ENCODE data around the gene NCF2.
A peak's percentile ranks its signal among the peaks of the same experiment; 100 is the strongest.

NCF2 gene

DNA sequence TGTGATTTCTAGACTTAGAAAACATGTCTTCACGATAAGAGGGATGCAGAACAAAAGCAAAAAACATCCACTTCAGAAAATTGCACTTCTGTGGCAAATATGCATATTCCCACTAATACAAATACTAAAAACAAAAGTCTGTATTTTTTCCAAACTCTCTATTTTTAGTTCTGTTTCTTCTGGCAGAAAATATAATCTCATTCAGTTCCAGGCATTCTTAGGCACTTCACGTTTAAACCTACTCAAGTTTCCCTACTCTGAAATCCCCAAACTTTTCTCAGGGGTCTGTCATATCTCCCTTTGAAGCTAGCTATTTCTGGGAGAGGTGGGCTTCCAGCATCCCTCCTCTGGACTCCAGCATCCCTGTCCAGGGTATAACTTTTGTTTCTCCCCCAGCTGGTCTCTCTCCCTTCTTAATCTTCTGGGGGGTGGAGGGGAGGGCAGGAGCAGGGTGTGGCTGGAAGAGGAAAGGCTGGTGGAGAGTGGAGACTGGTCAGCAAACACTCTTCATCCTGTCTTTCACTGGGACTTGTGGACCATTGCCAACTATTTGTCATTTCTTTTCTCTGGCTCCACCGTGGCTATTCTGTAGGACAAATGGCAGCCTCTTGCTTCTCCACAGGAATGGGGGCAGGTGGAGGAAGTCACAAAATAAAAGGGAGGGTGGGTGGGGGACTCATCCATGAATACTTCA is 19.6 kb upstream of the NCF2 start:
- DNase-seq: no peak

DNA sequence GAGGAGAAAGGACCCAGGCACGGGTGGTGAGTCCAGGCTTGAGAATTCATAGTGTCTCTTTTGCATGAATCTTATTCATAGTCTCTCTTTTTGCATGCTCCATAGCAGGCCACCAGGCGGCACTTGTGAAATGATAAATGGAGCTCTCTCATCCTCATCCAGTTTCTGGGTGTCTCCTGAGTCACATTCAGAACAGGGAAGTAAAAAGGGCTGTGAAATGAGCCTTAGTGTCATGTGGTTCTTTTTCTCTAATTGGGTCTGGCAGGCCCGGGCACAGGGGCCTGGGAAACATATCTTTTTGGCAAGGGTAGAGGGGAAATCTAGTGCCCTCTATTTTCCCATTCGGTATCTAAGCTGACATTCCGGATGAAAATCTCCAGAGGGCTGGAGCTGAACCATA is 19.1 kb upstream of the NCF2 start:
- DNase-seq: no peak

DNA sequence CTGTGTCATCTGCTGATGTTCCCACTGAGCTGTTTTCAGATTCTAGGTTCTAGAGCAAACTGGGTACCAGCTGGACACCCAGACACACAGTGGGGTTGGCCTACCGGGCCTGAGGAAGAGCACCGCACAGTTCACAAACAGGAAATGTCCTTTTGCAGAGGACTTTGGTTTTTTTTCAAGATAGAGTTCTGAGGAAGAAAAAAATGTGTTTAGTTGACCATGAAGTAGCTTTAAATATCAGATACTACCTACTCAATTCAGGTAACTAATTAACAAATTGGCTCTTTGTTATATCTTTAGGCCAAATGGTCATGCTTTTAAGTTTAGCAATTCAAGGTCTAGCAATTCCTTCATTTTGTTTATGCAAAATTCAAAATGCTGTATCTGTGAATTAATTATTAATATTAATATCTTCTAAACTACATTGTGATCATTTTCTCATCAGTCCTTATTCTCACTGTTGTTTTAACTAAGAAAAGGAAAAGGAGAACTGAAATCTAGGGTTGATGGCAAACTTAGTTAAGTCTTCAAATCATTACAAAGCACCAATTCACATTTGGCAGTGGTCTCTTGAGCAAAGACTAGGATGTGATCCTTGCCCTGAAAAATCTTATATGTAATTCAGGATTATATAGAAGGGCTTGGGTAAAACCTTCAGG is 17.2 kb upstream of the NCF2 start:
- DNase-seq: no peak

DNA sequence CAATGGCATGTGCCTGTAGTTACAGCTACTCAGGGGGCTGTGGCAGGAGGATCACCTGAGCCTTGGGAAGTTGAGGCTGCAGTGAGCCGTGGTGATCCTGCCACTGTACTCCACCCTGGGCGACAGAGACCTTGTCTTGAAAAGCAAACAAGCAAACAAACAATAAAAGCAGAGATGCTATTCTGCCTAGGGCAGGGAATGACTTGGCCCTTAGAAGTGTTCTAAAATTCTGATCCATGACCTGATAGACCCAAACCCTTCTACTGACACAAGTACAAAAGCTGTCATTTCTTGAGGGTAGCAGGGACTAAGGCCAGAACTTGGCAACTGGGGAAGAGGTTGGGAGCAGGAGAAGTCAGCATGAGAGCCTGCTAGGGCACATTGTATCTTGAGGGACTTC is 15.6 kb upstream of the NCF2 start:
- DNase-seq: no peak

DNA sequence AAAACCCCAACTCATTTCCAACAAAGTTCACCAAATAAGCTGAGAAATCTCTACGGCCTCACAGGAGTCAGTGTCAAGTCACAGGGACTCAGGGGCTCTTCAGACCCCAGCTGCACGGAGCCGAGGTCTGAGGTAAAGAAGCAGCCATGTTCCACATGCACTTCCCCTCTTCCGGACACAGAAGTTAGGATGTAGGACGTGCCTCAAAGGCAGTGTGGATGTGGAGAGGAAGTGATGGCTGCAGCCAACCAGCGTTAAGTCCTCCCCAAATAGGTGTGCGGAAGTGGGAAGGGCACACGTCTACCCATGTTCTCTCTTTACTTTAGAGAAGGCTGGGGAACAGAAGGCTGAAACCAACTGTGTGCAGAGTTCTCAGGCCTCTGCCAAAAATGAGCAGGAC is 14.6 kb upstream of the NCF2 start:
- DNase-seq: no peak

DNA sequence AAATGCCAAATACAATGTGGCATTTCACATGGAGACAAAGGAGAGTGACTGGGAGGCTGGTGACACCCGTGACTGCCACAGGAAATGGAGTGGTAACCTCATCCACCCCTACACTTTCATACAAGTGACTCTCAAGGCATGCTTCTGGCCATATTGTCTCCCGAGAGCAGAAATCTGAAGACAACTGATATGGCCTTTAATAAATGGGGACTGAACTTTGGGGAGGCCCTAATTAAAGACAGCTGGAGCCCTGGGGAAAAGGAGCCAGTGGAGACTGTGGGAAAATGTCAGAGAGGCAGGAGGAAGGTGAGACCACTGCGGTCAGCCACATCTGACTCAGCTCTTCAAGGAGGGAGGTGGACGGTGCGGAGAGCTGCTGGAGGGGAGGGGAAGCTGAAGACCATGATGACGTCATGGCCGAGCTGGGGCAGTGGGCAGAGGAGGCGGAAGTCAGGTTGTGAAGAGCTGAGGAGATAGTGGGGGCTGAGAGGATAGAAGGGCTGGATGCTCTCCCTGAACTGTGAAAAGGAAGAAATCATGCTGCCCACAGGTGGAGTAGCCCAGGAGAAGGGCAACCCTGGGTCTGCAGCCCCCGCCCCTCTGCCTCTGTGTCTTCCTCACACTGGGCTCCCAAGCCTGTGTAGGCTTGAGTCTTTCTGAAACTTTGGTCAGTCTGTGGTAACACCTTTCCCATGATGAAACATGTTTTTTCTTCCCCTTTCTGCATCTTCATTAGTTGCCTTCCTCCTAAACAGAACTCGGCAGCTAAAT is 14.0 kb upstream of the NCF2 start:
- no peak for DNase-seq

DNA sequence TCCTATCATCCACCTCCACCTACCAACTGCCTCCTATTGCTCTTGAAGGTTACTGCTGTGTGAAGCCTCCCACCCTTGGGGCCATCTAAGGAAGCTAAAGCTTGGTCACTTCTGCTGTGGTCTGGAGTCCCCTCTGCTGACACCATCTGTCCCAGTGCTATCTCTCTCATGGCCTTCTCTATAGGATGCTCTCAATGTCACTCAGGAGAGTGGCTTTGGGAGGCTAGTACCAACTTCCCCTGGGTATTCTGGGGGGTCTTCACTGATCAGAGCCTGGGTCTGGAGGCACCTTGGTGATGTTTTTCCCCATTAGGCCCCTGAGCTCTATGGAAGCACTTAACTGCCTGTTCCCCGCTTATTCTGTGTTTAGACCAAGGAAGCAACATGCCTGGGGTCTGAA is 12.3 kb upstream of the NCF2 start:
- DNase-seq: no peak

DNA sequence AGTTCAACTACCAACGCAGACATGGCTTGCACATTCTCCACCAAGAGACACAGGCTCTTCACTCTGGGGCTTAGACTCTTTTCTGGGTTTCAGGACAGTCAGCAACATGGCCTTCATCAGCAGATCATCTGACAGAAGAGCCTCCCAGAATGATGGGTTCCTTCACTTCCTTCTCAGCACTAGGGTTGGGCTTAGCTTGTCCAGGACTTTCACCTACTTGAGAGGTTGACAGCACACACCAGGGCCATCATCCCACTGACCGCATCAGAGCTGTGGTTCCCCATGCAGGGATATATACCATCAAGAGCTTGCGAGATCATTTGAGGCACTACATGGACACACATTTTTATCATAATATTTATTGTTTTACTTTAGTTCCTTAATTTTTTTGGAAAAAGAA is 10.4 kb upstream of the NCF2 start:
- no peak for DNase-seq

DNA sequence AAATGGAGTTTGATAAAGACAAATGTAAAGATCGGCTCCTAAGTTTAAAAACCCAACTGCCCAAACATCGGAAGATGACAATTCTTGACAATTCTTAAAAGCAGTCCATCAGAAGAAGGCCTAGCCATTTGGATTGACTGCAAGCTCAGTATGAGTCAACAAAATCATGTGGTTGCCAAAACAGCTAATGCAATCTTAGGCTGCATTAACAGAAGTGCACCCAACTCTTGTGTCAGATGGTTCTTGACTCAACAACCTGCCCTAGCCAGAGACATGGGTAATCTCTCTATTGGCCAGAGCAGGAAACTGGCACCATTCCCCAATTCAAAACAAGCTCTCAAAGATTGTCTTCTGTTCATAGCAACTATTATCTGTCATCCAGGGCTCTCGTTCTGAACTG is 9.9 kb upstream of the NCF2 start:
- DNase-seq: no peak

DNA sequence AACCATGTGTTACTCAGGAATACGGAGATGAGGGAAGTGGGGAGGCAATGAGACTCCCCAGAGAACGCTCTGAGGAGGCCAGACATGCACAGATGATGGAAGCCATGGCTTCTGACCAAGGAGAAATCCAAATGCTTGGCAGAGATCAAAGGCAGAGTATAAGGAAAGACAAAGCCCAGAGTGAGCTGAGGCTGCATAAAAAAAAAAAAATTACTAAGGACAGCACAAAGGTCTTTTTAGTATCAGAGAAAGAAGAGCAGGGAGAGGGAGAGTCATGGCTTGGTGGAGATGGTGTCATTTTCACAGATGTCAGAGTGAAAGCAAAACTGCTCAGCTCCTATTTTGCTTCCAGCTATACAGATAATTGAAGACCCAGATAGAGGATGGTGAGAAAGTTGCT is 8.1 kb upstream of the NCF2 start:
- DNase-seq: peak; percentile 12

DNA sequence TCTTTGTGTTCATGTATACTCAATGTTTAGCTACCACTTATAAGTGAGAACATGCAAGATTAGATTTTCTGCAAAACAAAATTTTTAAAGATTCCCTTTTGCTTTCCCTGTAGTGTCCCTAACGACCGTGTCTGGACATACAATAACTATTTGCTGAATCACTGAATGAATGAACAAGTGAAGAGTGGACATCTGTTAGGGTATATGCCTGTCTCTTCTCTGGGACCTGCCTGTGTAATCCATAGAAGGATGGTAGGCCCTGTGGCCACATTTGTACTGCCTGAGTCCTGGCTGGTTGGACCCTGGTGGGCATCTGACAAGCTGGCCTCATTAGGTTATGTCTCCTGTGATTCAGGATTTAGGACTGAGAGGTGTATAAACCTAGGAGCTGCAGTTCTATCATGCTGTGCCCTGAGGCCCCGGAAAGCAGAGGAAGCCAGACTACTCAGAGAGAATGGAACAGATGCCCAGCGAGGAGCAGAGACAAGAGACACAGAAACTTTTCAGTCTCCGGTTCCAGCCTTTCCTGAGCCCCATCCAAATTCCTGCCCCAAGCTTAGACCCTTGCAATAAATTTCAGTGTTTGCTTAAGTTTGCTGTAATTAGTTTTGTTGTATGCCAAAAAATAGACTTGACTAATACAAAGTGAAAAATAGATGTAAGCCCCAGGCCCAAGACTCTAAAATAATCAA is 7.5 kb upstream of the NCF2 start:
- no peak for DNase-seq

DNA sequence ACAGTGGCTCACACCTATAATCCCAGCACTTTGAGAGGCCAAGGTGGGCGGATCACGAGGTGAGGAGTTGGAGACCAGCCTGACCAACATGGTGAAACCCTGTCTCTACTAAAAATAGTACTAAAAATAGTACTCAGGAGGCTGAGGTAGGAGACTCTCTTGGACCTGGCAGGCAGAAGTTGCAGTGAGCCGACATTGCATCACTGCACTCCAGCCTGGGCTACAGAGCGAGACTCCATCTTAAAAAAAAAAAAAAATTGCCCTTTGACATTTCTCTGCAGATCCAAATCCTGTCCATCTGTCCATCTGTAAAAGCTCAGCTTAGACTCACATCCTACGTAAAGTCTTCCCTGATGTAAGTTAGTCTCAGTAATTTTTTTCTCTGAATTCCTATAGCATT is 6.2 kb upstream of the NCF2 start:
- no peak for DNase-seq

DNA sequence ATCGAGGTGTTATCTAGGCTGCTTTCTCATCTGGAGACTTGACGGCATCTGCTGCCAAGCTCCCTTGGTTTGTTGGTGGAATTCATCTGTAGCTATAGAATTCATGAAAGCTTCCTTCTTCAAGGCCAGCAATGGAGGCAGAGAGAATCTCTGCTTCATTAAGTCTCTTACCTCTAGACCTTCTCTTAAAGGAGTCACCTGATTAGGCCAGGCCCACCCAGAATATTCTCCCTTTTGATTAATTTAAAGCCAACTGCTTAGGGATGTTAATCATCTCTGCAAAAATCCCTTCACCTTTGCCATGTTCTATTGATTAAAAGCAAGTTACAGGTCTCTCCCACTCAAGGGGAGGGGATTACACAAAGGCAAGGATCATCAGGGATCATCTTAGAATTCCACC is 5.3 kb upstream of the NCF2 start:
- no peak for DNase-seq

DNA sequence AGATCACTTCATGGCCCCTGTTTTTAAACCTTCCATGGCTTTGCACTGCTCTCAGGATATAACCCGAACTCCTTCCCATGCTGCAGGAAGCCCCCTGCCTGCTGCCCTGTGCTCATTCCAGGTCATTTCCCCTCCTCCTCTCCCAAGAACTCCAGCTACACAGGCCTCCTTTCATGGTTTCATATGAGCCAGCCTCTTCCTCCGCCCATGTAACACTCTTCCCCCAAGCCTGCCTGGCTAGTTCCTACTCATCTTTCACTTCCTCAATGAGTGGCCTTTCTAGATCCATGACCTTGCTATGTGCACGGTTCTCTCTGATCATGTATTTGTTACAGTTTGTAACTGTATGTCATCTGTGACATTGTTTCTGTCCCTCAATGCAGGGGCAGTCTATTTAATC is 3.1 kb upstream of the NCF2 start:
- DNase-seq: no peak

DNA sequence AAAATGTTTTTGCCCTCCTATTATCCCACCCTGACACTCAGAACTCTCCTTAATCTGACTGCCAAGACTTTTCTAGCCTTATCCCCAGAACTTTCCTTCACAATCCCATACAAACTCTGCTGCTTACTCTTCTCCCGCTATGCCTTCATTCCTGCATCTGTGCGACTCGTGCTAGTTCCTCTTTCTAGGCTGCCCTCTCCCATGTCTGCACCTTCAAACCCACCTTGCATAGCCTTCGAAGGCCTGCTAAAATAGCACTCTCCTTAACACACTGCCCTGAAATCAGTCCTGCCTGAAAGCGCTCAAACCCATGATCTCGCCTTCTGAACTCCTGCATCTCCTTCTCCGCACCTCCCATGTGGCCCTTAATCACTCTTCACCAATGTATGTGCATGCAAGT is 2.5 kb upstream of the NCF2 start:
- DNase-seq: no peak

DNA sequence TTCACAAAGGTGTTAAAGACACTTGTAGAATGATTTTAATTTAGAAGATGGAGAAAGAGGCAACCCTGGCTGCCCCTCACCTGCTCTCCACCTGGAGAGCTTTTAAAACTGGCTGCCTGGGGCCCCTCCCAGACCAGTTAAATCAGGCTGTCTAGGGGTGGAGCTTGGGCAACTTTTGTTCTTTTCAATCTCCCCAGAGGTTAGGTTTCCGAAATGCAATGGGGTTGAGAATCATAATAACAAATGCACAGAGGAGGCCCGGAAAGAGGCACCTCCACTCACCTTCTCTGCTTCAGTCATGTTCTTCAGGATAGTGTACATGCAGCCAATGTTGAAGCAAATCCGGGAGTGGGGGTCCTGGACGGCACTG is 400 bp downstream of the NCF2 start:
- DNase-seq: no peak

DNA sequence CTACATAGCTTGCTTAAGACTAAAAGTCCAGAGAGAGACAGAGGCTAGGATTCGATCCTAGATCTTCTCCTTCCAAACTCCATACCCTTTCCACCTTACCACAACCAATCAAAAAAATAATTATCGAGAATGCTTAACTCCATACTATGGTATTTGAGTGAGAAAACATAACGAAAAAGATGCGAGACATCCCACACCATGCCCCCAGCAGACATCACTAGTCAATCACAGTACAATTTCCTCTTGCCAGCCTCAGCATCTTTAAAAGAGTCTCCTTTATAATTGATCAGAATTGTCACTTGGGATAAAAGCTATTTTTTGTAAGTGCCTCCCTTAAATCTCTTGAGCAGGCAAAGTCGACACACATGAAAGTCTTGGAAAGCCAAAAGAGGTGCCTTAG is 875 bp downstream of the NCF2 start:
- DNase-seq: no peak

DNA sequence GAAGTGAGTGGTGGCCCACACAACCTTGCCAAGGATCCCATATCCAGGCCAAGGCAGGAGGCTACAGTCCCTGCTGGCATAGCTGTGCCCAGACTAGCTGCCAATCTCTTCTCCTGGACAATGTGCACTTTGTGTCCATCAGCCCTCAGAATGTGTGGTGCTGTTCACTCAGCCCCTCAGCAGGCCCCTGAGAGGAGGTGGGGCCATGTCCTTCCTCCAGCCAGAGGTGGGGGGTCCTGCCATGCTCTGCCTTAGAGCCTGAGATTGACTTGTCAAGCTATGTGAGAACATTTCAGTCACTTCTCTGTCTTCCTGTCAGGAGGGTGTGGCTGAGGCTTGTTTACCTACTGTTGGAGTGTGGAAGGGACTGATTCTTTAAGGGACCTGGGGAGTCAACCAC is 1.4 kb downstream of the NCF2 start:
- no peak for DNase-seq

DNA sequence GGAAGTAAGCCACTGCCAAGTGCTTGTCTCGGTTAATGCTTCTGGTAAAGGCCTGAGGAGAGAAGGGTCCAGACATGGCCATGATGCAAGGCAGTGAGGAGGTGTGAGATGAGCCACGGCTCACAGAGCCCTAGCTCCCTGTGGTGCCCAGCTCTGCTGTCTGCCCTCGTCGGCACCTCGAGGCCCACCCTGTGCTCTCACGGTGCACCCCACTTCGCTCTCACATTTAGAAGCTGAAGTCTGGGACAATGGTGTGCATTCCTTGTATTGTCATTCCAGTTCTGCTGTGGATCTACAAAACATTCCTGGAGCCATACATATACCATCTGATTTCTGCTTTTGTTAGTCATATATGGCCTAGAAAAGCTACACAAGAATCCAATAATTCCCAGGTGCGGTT is 3.3 kb downstream of the NCF2 start:
- DNase-seq: no peak

DNA sequence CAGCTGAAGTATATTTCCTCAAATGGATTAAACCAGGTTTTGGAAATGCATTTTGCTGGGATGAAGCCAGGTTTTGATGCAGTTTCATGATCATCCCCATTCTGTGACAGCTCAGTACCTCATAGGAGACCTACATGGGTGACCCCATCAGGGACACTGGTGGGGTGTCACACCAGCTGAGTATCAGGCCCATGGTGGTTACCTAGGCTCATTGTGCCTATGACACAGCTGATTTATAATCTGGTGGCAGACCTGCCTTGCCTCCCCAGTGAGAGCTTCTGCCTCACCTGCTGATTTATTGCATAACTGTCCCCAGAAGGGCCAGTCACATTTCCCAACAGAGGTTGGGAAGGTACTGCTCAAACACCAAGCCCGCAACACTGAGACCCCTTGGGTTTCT is 3.8 kb downstream of the NCF2 start:
- DNase-seq: no peak

DNA sequence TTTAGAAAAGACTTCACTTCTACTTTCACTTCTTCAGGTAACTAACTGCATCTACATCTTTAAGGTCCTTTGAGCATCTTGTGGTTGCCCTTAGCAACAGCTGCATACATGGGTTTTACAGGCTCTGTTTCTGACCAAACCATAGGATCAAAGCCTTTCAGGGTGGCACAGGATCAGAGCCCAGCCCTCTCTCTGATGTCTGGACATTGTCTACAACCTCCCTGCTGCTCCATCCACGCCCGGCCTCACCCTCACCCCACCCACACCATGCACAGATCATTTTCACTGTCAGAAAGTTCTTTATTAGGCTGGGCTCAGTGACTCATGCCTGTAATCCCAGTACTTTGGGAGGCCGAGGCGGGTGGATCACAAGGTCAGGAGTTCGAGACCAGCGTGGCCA is 5.2 kb downstream of the NCF2 start:
- no peak for DNase-seq

DNA sequence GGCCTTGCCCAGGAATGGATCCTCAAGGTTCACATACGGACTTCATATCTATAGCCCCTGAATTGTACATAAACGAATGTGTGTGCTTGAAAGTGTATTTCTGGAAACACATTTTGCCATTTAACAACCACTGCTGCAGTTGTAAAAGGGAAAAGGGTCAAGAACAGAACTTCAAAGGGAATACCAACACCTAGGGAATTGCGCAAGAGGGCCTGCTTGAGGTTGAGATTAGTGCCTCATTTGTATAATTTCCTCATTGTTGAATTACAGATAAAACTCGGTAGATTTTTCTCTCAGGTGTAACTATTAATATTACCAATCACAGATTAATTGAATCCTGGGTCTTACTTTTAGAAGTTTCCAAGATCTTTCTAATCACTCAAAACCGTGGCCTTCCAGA is 6.1 kb downstream of the NCF2 start:
- no peak for DNase-seq

DNA sequence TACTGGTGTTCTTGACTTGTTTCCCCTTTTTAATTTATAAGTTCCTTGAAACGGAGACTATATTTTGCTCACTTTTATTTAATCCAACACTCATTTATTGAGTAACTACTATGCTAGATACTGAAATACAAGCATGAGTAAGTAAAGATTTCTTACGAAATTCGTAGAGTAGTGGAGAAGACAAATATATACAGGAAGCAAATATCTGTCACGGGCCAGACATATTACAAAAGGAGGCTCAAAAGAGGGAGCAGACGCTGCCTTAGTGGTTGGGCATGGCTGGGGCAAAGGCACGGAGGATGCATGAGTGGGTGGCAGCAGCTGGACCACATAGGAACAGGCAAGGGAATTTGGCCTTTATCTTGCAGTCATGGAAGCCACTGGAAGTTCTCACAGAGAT is 6.8 kb downstream of the NCF2 start:
- DNase-seq: no peak

Measured in NCI-H2171 treated with DMSO at 0.1 percent for 48 hours (cell line).